ENCODE data around the gene ARHGAP12. TPM values are rescaled to one million over a fixed set of nuclear protein-coding genes. Genes with fewer than 3 reads are reported as not detected.

Gene ARHGAP12
- total RNA-seq, 1 experiment from 2014 or later, result 51.9 TPM

DNA sequence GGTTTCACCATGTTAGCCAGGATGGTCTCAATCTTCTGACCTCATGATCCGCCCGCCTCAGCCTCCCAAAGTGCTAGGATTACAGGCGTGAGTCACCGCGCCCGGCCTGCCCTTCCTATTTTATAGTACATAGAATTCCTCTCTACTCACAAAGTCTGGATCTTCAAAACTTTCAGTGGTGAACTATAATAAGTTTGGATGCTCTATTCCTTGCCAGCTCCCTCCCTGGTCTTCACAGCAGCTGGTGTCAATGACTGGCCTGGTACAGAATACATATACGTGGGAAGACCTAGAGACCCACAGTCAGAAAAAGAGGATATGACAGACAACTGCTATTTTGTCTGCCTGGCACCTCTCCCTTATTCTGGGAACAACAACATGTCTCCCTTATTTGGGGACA, 40.8 kb downstream of the ARHGAP12 start:
- Histone ChIP-seq H3K4me1 (replicated peaks; ENCODE audit: insufficient read depth) (no peaks in the 10 kb centered on the region), H3K79me2 (ENCODE audit: low read depth) (peaks cover 56% of the 10 kb centered on the region), H3K9me2 (ENCODE audit: insufficient read depth) (no peaks in the 10 kb centered on the region), H3K36me3 (ENCODE audit: low read depth) (no peaks in the 10 kb centered on the region), H3F3A (ENCODE audit: insufficient read depth, low read depth) (no peaks in the 10 kb centered on the region), H3K27ac (no peak overlapping the region), H4K20me1 (ENCODE audit: insufficient read depth) (no peaks in the 10 kb centered on the region), H3K9me3 (ENCODE audit: insufficient read depth, low read depth) (no peaks in the 10 kb centered on the region), H3K4me3 (no peak overlapping the region), H2AFZ (no peak overlapping the region), H3K27me3 (ENCODE audit: insufficient read depth, low read depth) (no peaks in the 10 kb centered on the region), H3K4me2 (no peak overlapping the region)
- CTCF ChIA-PET, result no interaction called here
- no TSS peak for BruUV-seq (replicated peaks)
- no peak for DNase-seq
- TF ChIP-seq EZH2 (IDR thresholded peaks at IDR 0.05; ENCODE audit: low read depth), result no peak
- TF ChIP-seq, protein P1, sequence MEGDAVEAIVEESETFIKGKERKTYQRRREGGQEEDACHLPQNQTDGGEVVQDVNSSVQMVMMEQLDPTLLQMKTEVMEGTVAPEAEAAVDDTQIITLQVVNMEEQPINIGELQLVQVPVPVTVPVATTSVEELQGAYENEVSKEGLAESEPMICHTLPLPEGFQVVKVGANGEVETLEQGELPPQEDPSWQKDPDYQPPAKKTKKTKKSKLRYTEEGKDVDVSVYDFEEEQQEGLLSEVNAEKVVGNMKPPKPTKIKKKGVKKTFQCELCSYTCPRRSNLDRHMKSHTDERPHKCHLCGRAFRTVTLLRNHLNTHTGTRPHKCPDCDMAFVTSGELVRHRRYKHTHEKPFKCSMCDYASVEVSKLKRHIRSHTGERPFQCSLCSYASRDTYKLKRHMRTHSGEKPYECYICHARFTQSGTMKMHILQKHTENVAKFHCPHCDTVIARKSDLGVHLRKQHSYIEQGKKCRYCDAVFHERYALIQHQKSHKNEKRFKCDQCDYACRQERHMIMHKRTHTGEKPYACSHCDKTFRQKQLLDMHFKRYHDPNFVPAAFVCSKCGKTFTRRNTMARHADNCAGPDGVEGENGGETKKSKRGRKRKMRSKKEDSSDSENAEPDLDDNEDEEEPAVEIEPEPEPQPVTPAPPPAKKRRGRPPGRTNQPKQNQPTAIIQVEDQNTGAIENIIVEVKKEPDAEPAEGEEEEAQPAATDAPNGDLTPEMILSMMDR (conservative IDR thresholded peaks at IDR 0.05), result no peak
- POLR2A ChIA-PET (ENCODE audit: unreplicated experiment), result no interaction called here
- intact Hi-C loops (cut with micrococcal nuclease; ENCODE audit: unreplicated experiment), result no loop called here

DNA sequence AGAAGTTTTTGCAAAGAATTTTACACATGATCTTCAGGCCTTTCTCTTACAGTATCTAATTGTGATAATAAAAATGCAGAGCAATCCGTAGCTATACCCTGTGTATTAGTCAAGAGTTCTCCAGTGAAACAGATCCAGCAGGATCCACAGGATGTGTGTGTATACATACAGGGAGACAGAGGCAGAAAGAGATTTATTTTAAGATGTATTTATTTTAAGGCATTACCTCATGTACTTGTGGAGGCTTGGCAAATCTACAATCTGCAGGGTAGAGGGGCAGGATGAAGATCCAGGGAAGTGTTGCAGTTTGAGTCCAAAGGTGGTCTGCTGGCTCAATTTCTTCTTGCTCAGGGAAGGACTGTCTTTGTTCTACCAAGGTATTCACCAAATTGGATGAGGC, 41.7 kb downstream of the ARHGAP12 start:
- CTCF ChIA-PET, result no interaction called here
- intact Hi-C loops (cut with micrococcal nuclease; ENCODE audit: unreplicated experiment), result no loop called here
- H3K9me2 ChIP-seq (ENCODE audit: insufficient read depth), result no peaks in the 10 kb centered on the region
- H3K4me3 ChIP-seq, result no peak overlapping the region
- no peaks in the 10 kb centered on the region for H3F3A ChIP-seq (ENCODE audit: insufficient read depth, low read depth)
- H2AFZ ChIP-seq, result no peak overlapping the region
- no peak for DNase-seq
- H3K27ac ChIP-seq, result no peak overlapping the region
- no peaks in the 10 kb centered on the region for H3K4me1 ChIP-seq (replicated peaks; ENCODE audit: insufficient read depth)
- TF ChIP-seq, protein P1 (conservative IDR thresholded peaks at IDR 0.05), result no peak
- TF ChIP-seq EZH2 (IDR thresholded peaks at IDR 0.05; ENCODE audit: low read depth), result no peak
- H3K4me2 ChIP-seq, result no peak overlapping the region
- no peaks in the 10 kb centered on the region for H3K27me3 ChIP-seq (ENCODE audit: insufficient read depth, low read depth)
- H4K20me1 ChIP-seq (ENCODE audit: insufficient read depth), result no peaks in the 10 kb centered on the region
- H3K36me3 ChIP-seq (ENCODE audit: low read depth), result no peaks in the 10 kb centered on the region
- H3K79me2 ChIP-seq (ENCODE audit: low read depth), result peaks cover 53% of the 10 kb centered on the region
- H3K9me3 ChIP-seq (ENCODE audit: insufficient read depth, low read depth), result no peaks in the 10 kb centered on the region
- POLR2A ChIA-PET (ENCODE audit: unreplicated experiment), result no interaction called here
- no TSS peak for BruUV-seq (replicated peaks)

DNA sequence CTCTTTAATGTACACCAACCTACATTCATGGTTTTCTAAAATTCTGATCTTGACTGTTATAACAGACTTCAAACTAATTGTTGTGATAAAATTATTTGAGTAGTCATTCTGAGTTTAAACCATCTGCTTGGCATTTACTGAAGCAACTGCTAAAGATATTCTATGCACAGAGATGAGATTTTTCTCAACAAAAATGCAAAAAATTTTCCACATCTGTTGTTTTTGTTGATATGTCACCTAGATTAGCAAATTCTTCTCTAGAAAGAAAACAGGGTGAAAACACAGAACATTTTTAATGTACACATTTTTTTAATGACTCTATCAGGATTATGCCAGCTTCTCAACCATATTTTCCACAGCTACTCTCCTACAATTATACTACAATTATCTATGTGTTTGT, 42.7 kb downstream of the ARHGAP12 start:
- Histone ChIP-seq H3K27ac (no peak overlapping the region), H3K9me2 (ENCODE audit: insufficient read depth) (no peaks in the 10 kb centered on the region), H3K4me2 (no peak overlapping the region), H4K20me1 (ENCODE audit: insufficient read depth) (no peaks in the 10 kb centered on the region), H3K27me3 (ENCODE audit: insufficient read depth, low read depth) (no peaks in the 10 kb centered on the region), H3K79me2 (ENCODE audit: low read depth) (peaks cover 55% of the 10 kb centered on the region), H3F3A (ENCODE audit: insufficient read depth, low read depth) (no peaks in the 10 kb centered on the region), H3K4me3 (no peak overlapping the region), H3K9me3 (ENCODE audit: insufficient read depth, low read depth) (no peaks in the 10 kb centered on the region), H2AFZ (no peak overlapping the region), H3K36me3 (ENCODE audit: low read depth) (no peaks in the 10 kb centered on the region), H3K4me1 (replicated peaks; ENCODE audit: insufficient read depth) (no peaks in the 10 kb centered on the region)
- TF ChIP-seq, protein P1 (conservative IDR thresholded peaks at IDR 0.05), result no peak
- TF ChIP-seq EZH2 (IDR thresholded peaks at IDR 0.05; ENCODE audit: low read depth), result no peak
- intact Hi-C loops (cut with micrococcal nuclease; ENCODE audit: unreplicated experiment), result no loop called here
- ChIA-PET CTCF (no interaction called here), POLR2A (ENCODE audit: unreplicated experiment) (no interaction called here)
- DNase-seq, result no peak
- BruUV-seq (replicated peaks), result no TSS peak
